Endothelial cell of umbilical vein (primary cell): ENCODE results near the gene TBC1D16. TPM values are rescaled to one million over a fixed set of nuclear protein-coding genes. Genes with fewer than 3 reads are reported as not detected.

Source experiments
- BruUV-seq: library from RNA; stranded (reverse); fragments of 400-500 nt; replicated peaks from 2 replicates; lab custom pipeline; 2021; lab: Mats Ljungman, UMichigan
- CTCF ChIA-PET: fragments of 300-600, 350-600 bp; sonication (Branson Sonifier 250); formaldehyde crosslinking; loops from one replicate; lab custom pipeline; 2021; ENCODE audit warnings: antibody characterized with exemption, inconsistent platforms; lab: Charles Lee
- POLR2A ChIA-PET: fragments of 300-600, 350-600 bp; sonication (Branson Sonifier 250); formaldehyde crosslinking; loops from one replicate; lab custom pipeline; 2021; ENCODE audit warnings: antibody characterized with exemption, inconsistent platforms; lab: Charles Lee
- DNase-seq: peaks from one replicate; pipeline ENCODE4 v3.0.0-alpha.2; 2011; ENCODE audit warnings: low read depth, low spot score
- FAIRE-seq: peaks from 2 replicates; lab custom pipeline; 2011; peaks lifted over from hg19 to GRCh38; lab: Jason Lieb, UNC
- H2AFZ ChIP-seq: 2 replicates; pipeline ENCODE4 v1.6.0; 2012; ENCODE audit warnings: low read depth, low read length, control low read depth, inconsistent platforms
- H3K27ac ChIP-seq: 2 replicates; pipeline ENCODE4 v1.5.1; 2011; ENCODE audit warnings: low read depth, mild to moderate bottlenecking, control low read depth, low read length, moderate library complexity; ENCODE audit not compliant: insufficient read depth
- H3K27me3 ChIP-seq, 2 experiments: 2 replicates each; pipeline versions ENCODE4 v1.6.0 to v1.6.1; 2011; ENCODE audit warnings: low read length in 2 of 2, mixed read lengths in 1 of 2; ENCODE audit not compliant: control insufficient read depth in 2 of 2, insufficient read depth in 2 of 2
- H3K36me3 ChIP-seq, 2 experiments: 2 replicates in 1 of 2; 3 replicates in 1 of 2; pipeline ENCODE4 v1.5.1; 2011; ENCODE audit warnings: low read length in 2 of 2, mild to moderate bottlenecking in 1 of 2, moderate library complexity in 1 of 2; ENCODE audit not compliant: control insufficient read depth in 2 of 2, insufficient read depth in 2 of 2; ENCODE audit errors: extremely low read depth in 1 of 2
- H3K4me1 ChIP-seq: 3 replicates; pipeline ENCODE4 v1.5.1; 2011; ENCODE audit warnings: mild to moderate bottlenecking, low read length; ENCODE audit not compliant: control insufficient read depth, insufficient read depth; ENCODE audit errors: extremely low read depth
- H3K4me2 ChIP-seq: 2 replicates; pipeline ENCODE4 v1.6.1; 2011; ENCODE audit warnings: low read length, control low read depth, mixed read lengths; ENCODE audit not compliant: insufficient read depth
- H3K4me3 ChIP-seq, 3 experiments: fragments of 200-600 bp in 1 of 3; sonication (generic), shearing (Covaris generic) in 1 of 3; replicated peaks in 1 of 3; 2 replicates each; pipeline ENCODE4 v1.5.1; 2011 to 2016; ENCODE audit warnings: control low read depth in 3 of 3, low read length in 3 of 3, mild to moderate bottlenecking in 2 of 3, inconsistent platforms in 1 of 3, low read depth in 1 of 3, moderate library complexity in 1 of 3; ENCODE audit not compliant: insufficient read depth in 1 of 3
- H3K79me2 ChIP-seq: 2 replicates; pipeline ENCODE4 v1.6.0; 2012; ENCODE audit warnings: low read length, inconsistent platforms; ENCODE audit not compliant: control insufficient read depth, insufficient read depth
- H3K9ac ChIP-seq: replicated peaks from 2 replicates; pipeline ENCODE3; 2011; ENCODE audit warnings: low read length, control low read depth; ENCODE audit not compliant: insufficient read depth; ENCODE audit errors: extremely low read depth
- H3K9me1 ChIP-seq: replicated peaks from 3 replicates; pipeline ENCODE4 v1.6.0; 2011; ENCODE audit warnings: mild to moderate bottlenecking, low read length; ENCODE audit not compliant: control insufficient read depth, insufficient read depth; ENCODE audit errors: extremely low read depth
- H3K9me3 ChIP-seq: replicated peaks from 2 replicates; pipeline ENCODE4 v1.5.1; 2012; ENCODE audit warnings: low read length, inconsistent platforms; ENCODE audit not compliant: control insufficient read depth, insufficient read depth
- H4K20me1 ChIP-seq: replicated peaks from 2 replicates; pipeline ENCODE3; 2011; ENCODE audit warnings: mild to moderate bottlenecking, low read length; ENCODE audit not compliant: control insufficient read depth, insufficient read depth; ENCODE audit errors: extremely low read depth
- EZH2 ChIP-seq: IDR thresholded peaks from 2 replicates; pipeline ENCODE4 v1.6.1; 2012; ENCODE audit warnings: borderline replicate concordance, low read depth, mild to moderate bottlenecking, moderate library complexity, low read length, inconsistent platforms; ENCODE audit not compliant: severe bottlenecking
- FOS ChIP-seq: IDR thresholded peaks from 2 replicates; pipeline ENCODE4 v1.6.1; 2011; ENCODE audit warnings: mild to moderate bottlenecking, low read length, moderate library complexity, borderline replicate concordance; ENCODE audit not compliant: insufficient read depth
- GATA2 ChIP-seq: IDR thresholded peaks from 2 replicates; pipeline ENCODE4 v1.7.0; 2011; ENCODE audit warnings: low read depth, mild to moderate bottlenecking, moderate library complexity, mixed read lengths, low read length; ENCODE audit not compliant: insufficient read length, insufficient read depth
- JUN ChIP-seq: IDR thresholded peaks from 2 replicates; pipeline ENCODE4 v1.6.1; 2011; ENCODE audit warnings: borderline replicate concordance, low read depth; ENCODE audit not compliant: insufficient read length, insufficient read depth
- MYC ChIP-seq: IDR thresholded peaks from one replicate; pipeline ENCODE4 v1.6.1; 2011; ENCODE audit warnings: mild to moderate bottlenecking, low read depth, low read length
- POLR2A ChIP-seq: IDR thresholded peaks from 2 replicates; pipeline ENCODE4 v1.6.1; 2012; ENCODE audit warnings: low read depth, mild to moderate bottlenecking, control low read depth, low read length
- POLR2AphosphoS5 ChIP-seq: IDR thresholded peaks from 2 replicates; pipeline ENCODE4 v1.6.1; 2012; ENCODE audit warnings: low read depth, mild to moderate bottlenecking, control low read depth, low read length, moderate library complexity; ENCODE audit not compliant: insufficient read depth
- dilution Hi-C: fragments of 300-500 bp; cut with MboI; formaldehyde crosslinking; loops from one replicate; pipeline ENCODE4 v1.15.0; 2019; ENCODE audit warnings: low sequenced_read_pairs; ENCODE audit not compliant: extremely low pct_ligation_motif_present
- intact Hi-C: fragments of 100-400 bp; cut with micrococcal nuclease; formaldehyde crosslinking; loops from one replicate; pipeline ENCODE4 v1.10.0; 2022
- polyA plus RNA-seq, 4 experiments: library from polyadenylated mRNA; depleted of rRNA in 3 of 4; stranded (reverse) in 3 of 4; unstranded in 1 of 4; fragments of >200 nt; gene quantifications; 2 replicates each; pipeline versions ENCODE4 v1.2.1 to v1.2.3, GENCODE V29; 2011 to 2012; ENCODE audit warnings: missing spikeins in 1 of 4
- total RNA-seq: library from RNA; stranded (reverse); gene quantifications from 2 replicates; pipeline ENCODE4 v1.2.3, GENCODE V29; 2021
- TF ChIP-seq, protein P1 (sequence below): IDR thresholded peaks from 2 replicates; pipeline ENCODE4 v1.6.1; 2011; ENCODE audit not compliant: insufficient read depth, insufficient read length
- TF ChIP-seq, protein P2 (sequence below), 2 donors: IDR thresholded peaks; 1 replicate in 1 of 2; 2 replicates in 1 of 2; pipeline ENCODE4 v1.5.1; 2011; ENCODE audit warnings: low read length in 2 of 2, mild to moderate bottlenecking in 2 of 2, moderate library complexity in 2 of 2, control low read depth in 1 of 2, inconsistent platforms in 1 of 2, low read depth in 1 of 2; ENCODE audit not compliant: insufficient read depth in 1 of 2; ENCODE audit errors: extremely low read depth in 1 of 2

The TBC1D16 gene
- total and polyA plus RNA-seq, 2 donors (not counting 3 experiments of a cell fraction or from before 2014, with no cell fraction given), result 12.9 to 48.6 TPM

DNA sequence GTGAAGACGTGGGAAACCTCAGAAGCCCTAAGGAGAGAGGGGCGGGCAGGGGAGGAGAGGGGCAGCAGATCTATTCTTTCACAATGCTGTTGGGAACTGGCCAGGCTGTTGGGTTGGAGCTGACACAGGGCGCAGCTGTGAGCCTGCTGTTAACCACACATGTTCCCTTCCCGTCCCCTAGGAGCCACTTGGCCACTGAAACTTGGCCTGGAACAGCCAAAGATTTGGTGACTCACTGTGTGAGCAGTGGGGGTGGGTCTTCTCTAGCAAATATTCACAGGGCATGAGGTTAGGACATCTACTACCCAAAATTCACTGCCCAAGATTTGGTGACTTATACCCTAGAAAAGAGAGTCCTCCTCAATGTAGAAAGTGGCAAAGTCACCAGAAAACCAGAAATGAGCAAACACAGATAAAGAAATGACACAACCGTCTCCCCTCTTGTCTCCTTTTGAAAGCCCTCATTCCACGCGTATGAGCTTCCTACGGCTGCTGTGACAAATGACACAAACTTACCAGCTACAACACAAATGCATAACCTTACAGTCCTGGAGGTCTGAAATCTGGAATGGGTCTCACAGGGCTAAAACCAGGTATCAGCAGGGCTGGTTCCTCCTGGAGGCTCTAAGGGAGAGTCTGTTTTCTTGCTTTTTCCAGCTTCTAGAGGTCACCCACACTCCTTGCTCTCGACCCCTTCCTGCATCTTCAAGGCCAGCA is 6.3 kb downstream of the TBC1D16 start:
- no TSS peak for BruUV-seq
- no peak overlapping the region for H3K27ac ChIP-seq
- FAIRE-seq (peak; percentile 79), DNase-seq (peak; percentile 51)
- no peaks in the 10 kb centered on the region for H4K20me1 ChIP-seq
- H3K4me2 ChIP-seq, result no peak overlapping the region
- dilution Hi-C loops, result no loop called here
- no peaks in the 10 kb centered on the region for H3K36me3 ChIP-seq
- POLR2A ChIA-PET, result no interaction called here
- no peaks in the 10 kb centered on the region for H3K27me3 ChIP-seq
- H3K4me3 ChIP-seq, result no peak overlapping the region
- TF ChIP-seq GATA2 (no peak), FOS (peak; percentile 22)
- H3K4me1 ChIP-seq, result peaks cover 12% of the 10 kb centered on the region
- no peaks in the 10 kb centered on the region for H3K9me3 ChIP-seq
- intact Hi-C loops, result no loop called here
- peaks cover 57% of the 10 kb centered on the region for H3K79me2 ChIP-seq
- CTCF ChIA-PET, result interaction anchor here (1.5 to 5.1 kb wide), 3 partner anchors 11 to 72 kb away, joined by 4 to 23 read pairs (median 6); partner anchors contain the start of gene GAA
- H3K9ac ChIP-seq, result no peak overlapping the region
- no peak overlapping the region for H2AFZ ChIP-seq
- H3K9me1 ChIP-seq, result no peaks in the 10 kb centered on the region

DNA sequence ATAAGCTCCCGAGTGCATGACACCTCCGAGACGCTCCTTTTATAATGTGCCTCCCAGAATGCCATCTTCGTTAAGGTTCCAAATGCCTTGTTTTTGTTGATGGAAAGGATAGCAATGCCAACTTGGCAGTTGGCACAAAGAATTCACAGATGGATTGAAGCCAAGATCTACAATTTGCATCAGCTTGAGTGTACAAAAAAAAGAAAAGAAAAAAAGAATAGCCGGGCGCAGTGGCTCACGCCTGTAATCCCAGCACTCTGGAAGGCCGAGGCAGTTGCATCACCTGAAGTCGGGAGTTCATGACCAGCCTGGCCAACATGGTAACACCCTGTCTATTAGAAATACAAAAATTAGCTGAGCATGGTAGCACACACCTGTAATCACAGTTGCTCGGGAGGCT is 7.6 kb downstream of the TBC1D16 start:
- peak; percentile 46 for DNase-seq
- Histone ChIP-seq H3K79me2 (peaks cover 48% of the 10 kb centered on the region), H3K27ac (no peak overlapping the region), H3K36me3 (no peaks in the 10 kb centered on the region), H3K9me3 (no peaks in the 10 kb centered on the region), H4K20me1 (no peaks in the 10 kb centered on the region), H3K4me1 (peaks cover 10% of the 10 kb centered on the region), H3K4me3 (no peak overlapping the region), H3K9ac (no peak overlapping the region), H3K4me2 (no peak overlapping the region), H3K9me1 (no peaks in the 10 kb centered on the region), H2AFZ (no peak overlapping the region), H3K27me3 (no peaks in the 10 kb centered on the region)
- dilution Hi-C loops, result no loop called here
- intact Hi-C loops, result no loop called here
- POLR2A ChIA-PET, result interaction anchor here (0.6 kb wide), 1 partner anchor 192 kb away, joined by 4 read pairs; the partner anchor contains the start of genes SGSH and SLC26A11
- CTCF ChIA-PET, result interaction anchor here (1.2 to 5.1 kb wide), 4 partner anchors 19 to 286 kb away, joined by 3 to 23 read pairs (median 3); no protein-coding TSS in a partner anchor
- FAIRE-seq, result peak; percentile 47
- BruUV-seq, result no TSS peak
- TF ChIP-seq POLR2A (no peak), GATA2 (no peak), FOS (no peak), JUN (no peak), POLR2AphosphoS5 (no peak), EZH2 (no peak), MYC (no peak)
- TF ChIP-seq, protein P1, sequence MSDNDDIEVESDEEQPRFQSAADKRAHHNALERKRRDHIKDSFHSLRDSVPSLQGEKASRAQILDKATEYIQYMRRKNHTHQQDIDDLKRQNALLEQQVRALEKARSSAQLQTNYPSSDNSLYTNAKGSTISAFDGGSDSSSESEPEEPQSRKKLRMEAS, result no peak
- TF ChIP-seq, protein P2, sequence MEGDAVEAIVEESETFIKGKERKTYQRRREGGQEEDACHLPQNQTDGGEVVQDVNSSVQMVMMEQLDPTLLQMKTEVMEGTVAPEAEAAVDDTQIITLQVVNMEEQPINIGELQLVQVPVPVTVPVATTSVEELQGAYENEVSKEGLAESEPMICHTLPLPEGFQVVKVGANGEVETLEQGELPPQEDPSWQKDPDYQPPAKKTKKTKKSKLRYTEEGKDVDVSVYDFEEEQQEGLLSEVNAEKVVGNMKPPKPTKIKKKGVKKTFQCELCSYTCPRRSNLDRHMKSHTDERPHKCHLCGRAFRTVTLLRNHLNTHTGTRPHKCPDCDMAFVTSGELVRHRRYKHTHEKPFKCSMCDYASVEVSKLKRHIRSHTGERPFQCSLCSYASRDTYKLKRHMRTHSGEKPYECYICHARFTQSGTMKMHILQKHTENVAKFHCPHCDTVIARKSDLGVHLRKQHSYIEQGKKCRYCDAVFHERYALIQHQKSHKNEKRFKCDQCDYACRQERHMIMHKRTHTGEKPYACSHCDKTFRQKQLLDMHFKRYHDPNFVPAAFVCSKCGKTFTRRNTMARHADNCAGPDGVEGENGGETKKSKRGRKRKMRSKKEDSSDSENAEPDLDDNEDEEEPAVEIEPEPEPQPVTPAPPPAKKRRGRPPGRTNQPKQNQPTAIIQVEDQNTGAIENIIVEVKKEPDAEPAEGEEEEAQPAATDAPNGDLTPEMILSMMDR (IDR thresholded peaks at IDR 0.05; ENCODE audit: extremely low read depth in 1 of 2, insufficient read depth in 1 of 2, low read depth in 1 of 2, low read length in 2 of 2), result no peak
